B cell (primary cell): ENCODE measurements around the gene IL1RAP. TPM values are rescaled to one million over a fixed set of nuclear protein-coding genes. Genes with fewer than 3 reads are reported as not detected.

Source experiments
- ATAC-seq: fragments of 200-7000 bp; cut with Tn5 transposase; one replicate; pipeline ENCODE4 v1.10.0; 2021; ENCODE audit warnings: low read depth, mild to moderate bottlenecking, moderate number of reproducible peaks, moderate library complexity
- CTCF ChIA-PET: fragments of 350-600 bp; sonication (Branson Sonifier 250); formaldehyde crosslinking; loops from one replicate; lab custom pipeline; 2021; ENCODE audit warnings: antibody characterized with exemption, inconsistent platforms; lab: Charles Lee
- POLR2A ChIA-PET: fragments of 350-600 bp; sonication (Branson Sonifier 250); formaldehyde crosslinking; loops from one replicate; lab custom pipeline; 2021; ENCODE audit warnings: antibody characterized with exemption; lab: Charles Lee
- DNase-seq: peaks from one replicate; pipeline ENCODE4 v3.0.0; 2013
- H2AFZ ChIP-seq: 2 replicates; pipeline ENCODE4 v1.6.1; 2012; ENCODE audit warnings: mild to moderate bottlenecking, low read depth, low read length; ENCODE audit not compliant: insufficient read depth, poor library complexity, severe bottlenecking
- H3K27ac ChIP-seq, 2 donors: 1 replicate in 1 of 2; 2 replicates in 1 of 2; pipeline ENCODE4 v1.5.1; 2012 to 2013; ENCODE audit warnings: low read length in 2 of 2, mild to moderate bottlenecking in 2 of 2, moderate library complexity in 1 of 2
- H3K27me3 ChIP-seq, 4 experiments: fragments of 200-600 bp in 1 of 4; sonication (generic) in 1 of 4; replicated peaks in 1 of 4; 1 replicate in 2 of 4; 2 replicates in 2 of 4; pipeline versions ENCODE4 v1.6.1 to v1.7.0; 2013 to 2016; ENCODE audit warnings: low read length in 3 of 4, mild to moderate bottlenecking in 2 of 4, mixed read lengths in 1 of 4, moderate library complexity in 1 of 4; ENCODE audit not compliant: insufficient read depth in 4 of 4, control insufficient read depth in 3 of 4; ENCODE audit errors: control extremely low read depth in 1 of 4
- H3K36me3 ChIP-seq, 2 experiments: replicated peaks in 1 of 2; 1 replicate in 1 of 2; 2 replicates in 1 of 2; pipeline versions ENCODE4 v1.6.1 to v1.7.1; 2013; ENCODE audit warnings: low read length in 1 of 2; ENCODE audit not compliant: insufficient read depth in 2 of 2, control insufficient read depth in 1 of 2; ENCODE audit errors: control extremely low read depth in 1 of 2, extremely low read depth in 1 of 2
- H3K4me1 ChIP-seq, 2 donors: fragments of 200-600 bp in 1 of 2; sonication (generic) in 1 of 2; 1 replicate in 1 of 2; 2 replicates in 1 of 2; pipeline versions ENCODE4 v1.5.1 to v1.6.1; 2013 to 2017; ENCODE audit warnings: low read length in 2 of 2; ENCODE audit not compliant: control insufficient read depth in 2 of 2, insufficient read depth in 2 of 2
- H3K4me2 ChIP-seq: replicated peaks from 2 replicates; pipeline ENCODE3; 2012; ENCODE audit warnings: mild to moderate bottlenecking, low read depth, low read length; ENCODE audit not compliant: poor library complexity, severe bottlenecking
- H3K4me3 ChIP-seq, 5 experiments: fragments of 200-600 bp in 1 of 5; sonication (generic) in 1 of 5; 1 replicate in 3 of 5; 2 replicates in 2 of 5; pipeline versions ENCODE4 v1.5.1 to v1.7.0; 2011 to 2016; ENCODE audit warnings: low read length in 4 of 5, mild to moderate bottlenecking in 4 of 5, low read depth in 2 of 5, control low read depth in 1 of 5, moderate library complexity in 1 of 5; ENCODE audit not compliant: insufficient read depth in 1 of 5; ENCODE audit errors: control extremely low read depth in 1 of 5, extremely low read depth in 1 of 5
- H3K79me2 ChIP-seq: fragments of 200-600 bp; sonication (generic); one replicate; pipeline ENCODE4 v1.6.0; 2016; ENCODE audit warnings: low read length; ENCODE audit not compliant: control insufficient read depth, insufficient read depth
- H3K9ac ChIP-seq: fragments of 200-600 bp; sonication (generic); 2 replicates; pipeline ENCODE4 v1.6.1; 2017; ENCODE audit warnings: mild to moderate bottlenecking, low read length, moderate library complexity
- H3K9me3 ChIP-seq, 3 donors: one replicate each; pipeline versions ENCODE4 v1.6.1 to v1.7.1; 2013; ENCODE audit warnings: low read length in 2 of 3; ENCODE audit not compliant: control insufficient read depth in 2 of 3, insufficient read depth in 1 of 3; ENCODE audit errors: control extremely low read depth in 1 of 3
- H4K20me1 ChIP-seq: 2 replicates; pipeline ENCODE4 v1.6.0; 2012; ENCODE audit warnings: mild to moderate bottlenecking, low read length; ENCODE audit not compliant: insufficient read depth, control insufficient read depth, poor library complexity, severe bottlenecking
- H3K27ac Mint-ChIP-seq: one replicate; pipeline ENCODE4 v1.8.0; 2021; ENCODE audit warnings: mixed read lengths
- H3K27me3 Mint-ChIP-seq: one replicate; pipeline ENCODE4 v1.8.0; 2021; ENCODE audit warnings: mixed read lengths
- H3K4me1 Mint-ChIP-seq: one replicate; pipeline ENCODE4 v1.8.0; 2021; ENCODE audit warnings: mixed read lengths
- H3K4me3 Mint-ChIP-seq: one replicate; pipeline ENCODE4 v1.8.0; 2021; ENCODE audit warnings: mixed read lengths
- H3K9me3 Mint-ChIP-seq: one replicate; pipeline ENCODE4 v1.8.0; 2022; ENCODE audit warnings: mixed read lengths; ENCODE audit not compliant: insufficient read depth
- EZH2 ChIP-seq: IDR thresholded peaks from 2 replicates; pipeline ENCODE4 v1.6.1; 2012; ENCODE audit warnings: borderline replicate concordance, low read depth, mild to moderate bottlenecking, moderate library complexity, low read length; ENCODE audit not compliant: insufficient read depth, poor library complexity, severe bottlenecking
- WGBS: methylation state at CpG from one replicate; pipeline ENCODE4 v1.1.5; 2013; ENCODE audit warnings: missing lambda C conversion rate; ENCODE audit not compliant: insufficient coverage; 5-methylcytosine and 5-hydroxymethylcytosine counted together
- intact Hi-C: fragments of 100-400 bp; cut with micrococcal nuclease; formaldehyde crosslinking; loops from one replicate; pipeline ENCODE4 v1.10.0; 2022
- polyA plus RNA-seq: library from polyadenylated mRNA; depleted of rRNA; stranded (reverse); fragments of >200 nt; gene quantifications from 2 replicates; pipeline ENCODE4 v1.2.3, GENCODE V29; 2012
- total RNA-seq, 2 donors: library from RNA; stranded (reverse); fragments of 120-200 nt in 1 of 2; gene quantifications; 1 replicate in 1 of 2; 2 replicates in 1 of 2; pipeline versions ENCODE4 v1.2.3 to v1.2.4, GENCODE V29; 2013 to 2022
- TF ChIP-seq, protein P1 (sequence below): fragments of 200-600 bp; IDR thresholded peaks from one replicate; pipeline ENCODE4 v1.8.0; 2022; ENCODE audit warnings: antibody characterized with exemption, mild to moderate bottlenecking

IL1RAP gene
- total and polyA plus RNA-seq, 2 donors (not counting 1 experiment from before 2014, with no cell fraction given), result 2.3 to 11.5 TPM

DNA sequence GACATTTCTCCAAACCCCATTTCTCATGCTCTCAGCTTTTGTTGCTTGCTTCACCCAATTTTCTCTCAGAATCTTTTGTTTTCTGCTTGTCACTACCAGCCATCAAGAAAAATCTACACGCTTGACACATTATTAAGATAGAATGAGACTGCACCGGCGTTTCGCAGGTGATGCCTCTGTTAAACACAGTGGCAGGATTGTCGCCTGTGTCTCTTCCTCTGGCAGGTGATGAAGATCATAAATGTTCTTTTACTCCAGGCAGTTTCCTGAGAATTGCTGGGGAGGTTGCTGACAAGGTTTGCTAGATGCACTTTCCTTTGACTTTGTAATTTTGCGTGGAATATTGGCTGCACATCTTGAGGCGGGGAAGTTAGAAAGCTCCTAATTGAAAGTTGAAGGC lies 75.4 kb downstream of the IL1RAP start:
- Histone ChIP-seq H3K27ac (no peak overlapping the region), H3K4me1 (peaks cover 7 to 15% of the 10 kb centered on the region in 2 donors), H3K9ac (no peak overlapping the region), H3K79me2 (no peaks in the 10 kb centered on the region), H4K20me1 (no peaks in the 10 kb centered on the region), H2AFZ (no peak overlapping the region), H3K4me2 (no peak overlapping the region), H3K27me3 (no peaks in the 10 kb centered on the region), H3K9me3 (no peaks in the 10 kb centered on the region), H3K36me3 (no peaks in the 10 kb centered on the region), H3K4me3 (no peak overlapping the region)
- H3K4me1 Mint-ChIP-seq, result peaks cover 18% of the 10 kb centered on the region
- WGBS, result 97% methylated on average over 6 of the region's 7 CpGs
- intact Hi-C loops, result loop anchor here (10.0 kb wide), 1 partner anchor 105 kb away; no protein-coding TSS in a partner anchor
- TF ChIP-seq, protein P1, sequence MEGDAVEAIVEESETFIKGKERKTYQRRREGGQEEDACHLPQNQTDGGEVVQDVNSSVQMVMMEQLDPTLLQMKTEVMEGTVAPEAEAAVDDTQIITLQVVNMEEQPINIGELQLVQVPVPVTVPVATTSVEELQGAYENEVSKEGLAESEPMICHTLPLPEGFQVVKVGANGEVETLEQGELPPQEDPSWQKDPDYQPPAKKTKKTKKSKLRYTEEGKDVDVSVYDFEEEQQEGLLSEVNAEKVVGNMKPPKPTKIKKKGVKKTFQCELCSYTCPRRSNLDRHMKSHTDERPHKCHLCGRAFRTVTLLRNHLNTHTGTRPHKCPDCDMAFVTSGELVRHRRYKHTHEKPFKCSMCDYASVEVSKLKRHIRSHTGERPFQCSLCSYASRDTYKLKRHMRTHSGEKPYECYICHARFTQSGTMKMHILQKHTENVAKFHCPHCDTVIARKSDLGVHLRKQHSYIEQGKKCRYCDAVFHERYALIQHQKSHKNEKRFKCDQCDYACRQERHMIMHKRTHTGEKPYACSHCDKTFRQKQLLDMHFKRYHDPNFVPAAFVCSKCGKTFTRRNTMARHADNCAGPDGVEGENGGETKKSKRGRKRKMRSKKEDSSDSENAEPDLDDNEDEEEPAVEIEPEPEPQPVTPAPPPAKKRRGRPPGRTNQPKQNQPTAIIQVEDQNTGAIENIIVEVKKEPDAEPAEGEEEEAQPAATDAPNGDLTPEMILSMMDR, result no peak
- TF ChIP-seq EZH2, result no peak
- ATAC-seq (no peak), DNase-seq (no peak)
- no peaks in the 10 kb centered on the region for H3K27me3 Mint-ChIP-seq
- POLR2A ChIA-PET, result no interaction called here
- no peak overlapping the region for H3K4me3 Mint-ChIP-seq
- CTCF ChIA-PET, result no interaction called here
- H3K27ac Mint-ChIP-seq, result no peak overlapping the region
- H3K9me3 Mint-ChIP-seq, result peaks cover 2% of the 10 kb centered on the region

DNA sequence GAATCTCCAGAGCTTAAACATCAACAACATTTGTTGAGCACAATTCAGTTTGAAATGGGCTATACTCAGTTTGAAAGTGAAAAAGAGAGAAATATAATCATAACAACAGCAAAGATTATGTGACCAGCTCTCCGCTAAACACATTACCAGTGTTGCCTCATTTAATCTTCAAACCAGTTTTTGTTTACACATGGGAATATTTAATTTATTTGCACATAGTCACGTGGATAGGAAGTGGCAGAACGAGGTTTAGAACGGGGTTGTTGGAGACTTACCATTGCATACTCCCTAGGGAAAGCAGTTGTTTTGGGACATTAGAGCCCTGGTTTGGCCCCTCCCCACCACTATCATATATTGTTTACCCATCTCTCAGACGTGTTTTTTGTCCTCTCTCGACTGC lies 77.2 kb downstream of the IL1RAP start:
- Mint-ChIP-seq H3K27me3 (no peaks in the 10 kb centered on the region), H3K9me3 (peaks cover 2% of the 10 kb centered on the region), H3K4me3 (no peak overlapping the region), H3K27ac (no peak overlapping the region), H3K4me1 (peaks cover 13% of the 10 kb centered on the region)
- H3K4me3 ChIP-seq, result no peak overlapping the region
- ChIA-PET POLR2A (no interaction called here), CTCF (no interaction called here)
- no peak overlapping the region for H3K9ac ChIP-seq
- H3K79me2 ChIP-seq, result no peaks in the 10 kb centered on the region
- WGBS, result no CpG with 5 or more reads among the region's 6 CpGs
- H3K4me2 ChIP-seq, result no peak overlapping the region
- no peak overlapping the region for H3K27ac ChIP-seq
- no peaks in the 10 kb centered on the region for H3K36me3 ChIP-seq
- no peak for TF ChIP-seq EZH2
- TF ChIP-seq, protein P1, result no peak
- DNase-seq, result no peak
- intact Hi-C loops, result no loop called here
- no peaks in the 10 kb centered on the region for H4K20me1 ChIP-seq
- H2AFZ ChIP-seq, result no peak overlapping the region
- H3K4me1 ChIP-seq, result peaks cover 7 to 12% of the 10 kb centered on the region in 2 donors
- H3K9me3 ChIP-seq, result no peaks in the 10 kb centered on the region
- no peak for ATAC-seq
- no peaks in the 10 kb centered on the region for H3K27me3 ChIP-seq
